GM15510 (cell line): ENCODE measurements around the gene HECTD1.

Experiments used
- POLR2A ChIP-seq: IDR thresholded peaks from 3 replicates; pipeline ENCODE4 v1.6.1; 2011; ENCODE audit warnings: borderline replicate concordance; ENCODE audit not compliant: insufficient read length; ENCODE audit errors: extremely low read depth

Gene HECTD1

GRCh38 chr14:31207755-31208545 is at the start of gene HECTD1:
HECTD1 (minus strand) TSS chr14:31207793; CDS start chr14:31205936, 1,857 bp downstream.
- peak; percentile 76 for TF ChIP-seq POLR2A

GRCh38 chr14:31257244-31257553 is 49.6 kb upstream of the HECTD1 start:
- TF ChIP-seq POLR2A, result no peak

- TF ChIP-seq POLR2A, result no peak
Observed at GRCh38 chr14:31256534-31257243, 49.1 kb upstream of the HECTD1 start.

GRCh38 chr14:31255286-31255685 is 47.7 kb upstream of the HECTD1 start:
- no peak for TF ChIP-seq POLR2A

- TF ChIP-seq POLR2A, result no peak
Observed at GRCh38 chr14:31253746-31254471, 46.3 kb upstream of the HECTD1 start.

- TF ChIP-seq POLR2A, result no peak
Observed at GRCh38 chr14:31252865-31253264, 45.3 kb upstream of the HECTD1 start.

GRCh38 chr14:31251028-31251958 is 43.7 kb upstream of the HECTD1 start:
- no peak for TF ChIP-seq POLR2A

- no peak for TF ChIP-seq POLR2A
Observed at GRCh38 chr14:31244626-31245025, 37.0 kb upstream of the HECTD1 start.

- TF ChIP-seq POLR2A, result no peak
Observed at GRCh38 chr14:31243860-31244259, 36.3 kb upstream of the HECTD1 start.

- no peak for TF ChIP-seq POLR2A
Observed at GRCh38 chr14:31241450-31242114, 34.0 kb upstream of the HECTD1 start.

- no peak for TF ChIP-seq POLR2A
Observed at GRCh38 chr14:31239741-31240140, 32.1 kb upstream of the HECTD1 start.

GRCh38 chr14:31235462-31235861 is 27.9 kb upstream of the HECTD1 start:
- no peak for TF ChIP-seq POLR2A

- no peak for TF ChIP-seq POLR2A
Observed at GRCh38 chr14:31232081-31232480, 24.5 kb upstream of the HECTD1 start.

GRCh38 chr14:31230573-31230958 is 23.0 kb upstream of the HECTD1 start:
- TF ChIP-seq POLR2A, result no peak
